ENCODE results near the gene TRMT13.

GRCh38 chr1:100146958-100147357, 14.0 kb downstream of the TRMT13 start:
- TF ChIP-seq, protein P1, sequence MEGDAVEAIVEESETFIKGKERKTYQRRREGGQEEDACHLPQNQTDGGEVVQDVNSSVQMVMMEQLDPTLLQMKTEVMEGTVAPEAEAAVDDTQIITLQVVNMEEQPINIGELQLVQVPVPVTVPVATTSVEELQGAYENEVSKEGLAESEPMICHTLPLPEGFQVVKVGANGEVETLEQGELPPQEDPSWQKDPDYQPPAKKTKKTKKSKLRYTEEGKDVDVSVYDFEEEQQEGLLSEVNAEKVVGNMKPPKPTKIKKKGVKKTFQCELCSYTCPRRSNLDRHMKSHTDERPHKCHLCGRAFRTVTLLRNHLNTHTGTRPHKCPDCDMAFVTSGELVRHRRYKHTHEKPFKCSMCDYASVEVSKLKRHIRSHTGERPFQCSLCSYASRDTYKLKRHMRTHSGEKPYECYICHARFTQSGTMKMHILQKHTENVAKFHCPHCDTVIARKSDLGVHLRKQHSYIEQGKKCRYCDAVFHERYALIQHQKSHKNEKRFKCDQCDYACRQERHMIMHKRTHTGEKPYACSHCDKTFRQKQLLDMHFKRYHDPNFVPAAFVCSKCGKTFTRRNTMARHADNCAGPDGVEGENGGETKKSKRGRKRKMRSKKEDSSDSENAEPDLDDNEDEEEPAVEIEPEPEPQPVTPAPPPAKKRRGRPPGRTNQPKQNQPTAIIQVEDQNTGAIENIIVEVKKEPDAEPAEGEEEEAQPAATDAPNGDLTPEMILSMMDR (conservative IDR thresholded peaks at IDR 0.05; ENCODE audit: low read depth, low read length): no peak
- TF ChIP-seq EZH2 (IDR thresholded peaks at IDR 0.05; ENCODE audit: low read length, unreplicated experiment): no peak
- TF ChIP-seq EZH2phosphoT487 (IDR thresholded peaks at IDR 0.05; ENCODE audit: borderline replicate concordance, low read length): no peak
